ENCODE measurements around the gene PANK1.

DNA sequence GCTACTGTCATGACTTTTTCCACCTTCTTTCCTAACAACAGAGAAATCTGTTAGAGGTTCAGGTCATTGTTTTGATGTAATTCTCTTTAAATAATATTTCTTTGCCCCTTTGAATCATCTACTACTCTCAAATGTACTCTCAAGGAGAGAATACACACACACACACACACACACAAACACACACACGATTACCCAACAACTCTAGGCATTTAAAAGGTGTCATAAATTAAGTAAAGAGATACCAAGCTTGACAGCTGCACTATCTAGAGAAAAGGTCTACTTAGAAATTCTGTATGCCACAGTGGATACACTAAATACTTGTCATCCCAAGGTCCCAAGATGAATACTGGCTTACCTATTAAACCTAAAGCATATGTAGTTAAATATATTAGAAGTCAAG lies 4.8 kb downstream of the PANK1 start:
- TF ChIP-seq, protein P1, sequence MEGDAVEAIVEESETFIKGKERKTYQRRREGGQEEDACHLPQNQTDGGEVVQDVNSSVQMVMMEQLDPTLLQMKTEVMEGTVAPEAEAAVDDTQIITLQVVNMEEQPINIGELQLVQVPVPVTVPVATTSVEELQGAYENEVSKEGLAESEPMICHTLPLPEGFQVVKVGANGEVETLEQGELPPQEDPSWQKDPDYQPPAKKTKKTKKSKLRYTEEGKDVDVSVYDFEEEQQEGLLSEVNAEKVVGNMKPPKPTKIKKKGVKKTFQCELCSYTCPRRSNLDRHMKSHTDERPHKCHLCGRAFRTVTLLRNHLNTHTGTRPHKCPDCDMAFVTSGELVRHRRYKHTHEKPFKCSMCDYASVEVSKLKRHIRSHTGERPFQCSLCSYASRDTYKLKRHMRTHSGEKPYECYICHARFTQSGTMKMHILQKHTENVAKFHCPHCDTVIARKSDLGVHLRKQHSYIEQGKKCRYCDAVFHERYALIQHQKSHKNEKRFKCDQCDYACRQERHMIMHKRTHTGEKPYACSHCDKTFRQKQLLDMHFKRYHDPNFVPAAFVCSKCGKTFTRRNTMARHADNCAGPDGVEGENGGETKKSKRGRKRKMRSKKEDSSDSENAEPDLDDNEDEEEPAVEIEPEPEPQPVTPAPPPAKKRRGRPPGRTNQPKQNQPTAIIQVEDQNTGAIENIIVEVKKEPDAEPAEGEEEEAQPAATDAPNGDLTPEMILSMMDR (IDR thresholded peaks at IDR 0.05): no peak
- TF ChIP-seq ZFX (IDR thresholded peaks at IDR 0.05; ENCODE audit: borderline replicate concordance): no peak
